Measurements from ENCODE around the gene DNM3. TPM values are rescaled to one million over a fixed set of nuclear protein-coding genes. Genes with fewer than 3 reads are reported as not detected.

The DNM3 gene
- total RNA-seq, 1 donor, result 0.72 TPM

GRCh38 chr1:172338295-172338735 lies 497.0 kb downstream of the DNM3 start:
- Histone ChIP-seq H3K4me3 (ENCODE audit: insufficient read depth, low read length) (no peak overlapping the region), H3K27ac (ENCODE audit: low read depth, low read length) (no peak overlapping the region), H4K20me1 (ENCODE audit: insufficient read depth, low read length) (no peaks in the 10 kb centered on the region), H3K27me3 (ENCODE audit: insufficient read depth, low read length) (no peaks in the 10 kb centered on the region), H3K36me3 (ENCODE audit: insufficient read depth, low read length) (no peaks in the 10 kb centered on the region), H3K79me2 (ENCODE audit: insufficient read depth, low read length) (no peaks in the 10 kb centered on the region), H3K4me2 (ENCODE audit: insufficient read depth, low read length) (no peak overlapping the region), H2AFZ (ENCODE audit: low read length) (no peak overlapping the region), H3K4me1 (ENCODE audit: insufficient read depth, low read length) (peaks cover 12% of the 10 kb centered on the region), H3K9me3 (ENCODE audit: low read depth, low read length) (no peaks in the 10 kb centered on the region)
- TF ChIP-seq CTCF (IDR thresholded peaks at IDR 0.05; ENCODE audit: extremely low read depth, low read depth, low read length), result no peak
- no peak for DNase-seq (ENCODE audit: insufficient read length, low spot score, missing footprints)

GRCh38 chr1:172339842-172340241 lies 498.5 kb downstream of the DNM3 start:
- H3K4me1 ChIP-seq (ENCODE audit: insufficient read depth, low read length), result peaks cover 26% of the 10 kb centered on the region
- H3K4me2 ChIP-seq (ENCODE audit: insufficient read depth, low read length), result no peak overlapping the region
- H3K36me3 ChIP-seq (ENCODE audit: insufficient read depth, low read length), result no peaks in the 10 kb centered on the region
- H3K4me3 ChIP-seq (ENCODE audit: insufficient read depth, low read length), result no peak overlapping the region
- TF ChIP-seq CTCF (IDR thresholded peaks at IDR 0.05; ENCODE audit: extremely low read depth, low read depth, low read length), result no peak
- H3K9me3 ChIP-seq (ENCODE audit: low read depth, low read length), result no peaks in the 10 kb centered on the region
- no peak overlapping the region for H2AFZ ChIP-seq (ENCODE audit: low read length)
- H4K20me1 ChIP-seq (ENCODE audit: insufficient read depth, low read length), result no peaks in the 10 kb centered on the region
- no peak overlapping the region for H3K27ac ChIP-seq (ENCODE audit: low read depth, low read length)
- no peak for DNase-seq (ENCODE audit: insufficient read length, low spot score, missing footprints)
- H3K27me3 ChIP-seq (ENCODE audit: insufficient read depth, low read length), result no peaks in the 10 kb centered on the region
- H3K79me2 ChIP-seq (ENCODE audit: insufficient read depth, low read length), result no peaks in the 10 kb centered on the region

DNA sequence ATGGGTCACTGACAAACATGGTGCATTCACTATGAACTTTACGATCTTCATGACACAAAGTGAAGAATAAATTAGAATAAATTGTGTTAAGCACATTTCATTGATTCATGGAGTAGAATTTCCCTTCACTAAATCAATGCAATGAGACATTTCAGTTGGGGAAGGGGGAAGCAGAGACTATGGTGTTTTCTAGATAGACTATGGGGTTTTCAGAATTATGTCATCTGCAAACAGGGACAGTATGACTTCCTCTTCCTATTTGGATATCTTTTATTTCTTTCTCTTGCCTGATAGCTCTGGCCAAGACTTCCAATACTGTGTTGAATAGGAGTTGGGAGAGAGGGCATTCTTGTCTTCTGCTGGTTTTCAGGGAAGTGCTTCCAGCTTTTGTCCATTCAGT lies 499.2 kb downstream of the DNM3 start:
- no peak overlapping the region for H2AFZ ChIP-seq (ENCODE audit: low read length)
- no peaks in the 10 kb centered on the region for H3K9me3 ChIP-seq (ENCODE audit: low read depth, low read length)
- no peak for TF ChIP-seq CTCF (IDR thresholded peaks at IDR 0.05; ENCODE audit: extremely low read depth, low read depth, low read length)
- H3K4me1 ChIP-seq (ENCODE audit: insufficient read depth, low read length), result peaks cover 27% of the 10 kb centered on the region
- no peak overlapping the region for H3K4me3 ChIP-seq (ENCODE audit: insufficient read depth, low read length)
- no peaks in the 10 kb centered on the region for H3K36me3 ChIP-seq (ENCODE audit: insufficient read depth, low read length)
- no peaks in the 10 kb centered on the region for H3K79me2 ChIP-seq (ENCODE audit: insufficient read depth, low read length)
- H4K20me1 ChIP-seq (ENCODE audit: insufficient read depth, low read length), result no peaks in the 10 kb centered on the region
- H3K27me3 ChIP-seq (ENCODE audit: insufficient read depth, low read length), result no peaks in the 10 kb centered on the region
- H3K27ac ChIP-seq (ENCODE audit: low read depth, low read length), result no peak overlapping the region
- no peak overlapping the region for H3K4me2 ChIP-seq (ENCODE audit: insufficient read depth, low read length)
- DNase-seq (ENCODE audit: insufficient read length, low spot score, missing footprints), result no peak

- H3K4me2 ChIP-seq (ENCODE audit: insufficient read depth, low read length), result no peak overlapping the region
- no peaks in the 10 kb centered on the region for H3K79me2 ChIP-seq (ENCODE audit: insufficient read depth, low read length)
- no peak for TF ChIP-seq CTCF (IDR thresholded peaks at IDR 0.05; ENCODE audit: extremely low read depth, low read depth, low read length)
- no peak overlapping the region for H3K4me3 ChIP-seq (ENCODE audit: insufficient read depth, low read length)
- H4K20me1 ChIP-seq (ENCODE audit: insufficient read depth, low read length), result no peaks in the 10 kb centered on the region
- DNase-seq (ENCODE audit: insufficient read length, low spot score, missing footprints), result no peak
- no peaks in the 10 kb centered on the region for H3K9me3 ChIP-seq (ENCODE audit: low read depth, low read length)
- no peak overlapping the region for H2AFZ ChIP-seq (ENCODE audit: low read length)
- H3K36me3 ChIP-seq (ENCODE audit: insufficient read depth, low read length), result no peaks in the 10 kb centered on the region
- H3K27me3 ChIP-seq (ENCODE audit: insufficient read depth, low read length), result no peaks in the 10 kb centered on the region
- H3K27ac ChIP-seq (ENCODE audit: low read depth, low read length), result no peak overlapping the region
- peaks cover 27% of the 10 kb centered on the region for H3K4me1 ChIP-seq (ENCODE audit: insufficient read depth, low read length)
Measured at GRCh38 chr1:172341697-172342096, 500.4 kb downstream of the DNM3 start.

Measured in osteoblast (primary cell).